SK-N-SH (cell line): ENCODE measurements around the gene ENTR1. TPM values are rescaled to one million over a fixed set of nuclear protein-coding genes. Genes with fewer than 3 reads are reported as not detected.

Source experiments
- CTCF ChIA-PET: fragments of 300-600, 350-600 bp; formaldehyde crosslinking; extraction: SDS; loops from one replicate; lab custom pipeline; 2021; lab: Yijun Ruan, JAX
- POLR2A ChIA-PET: fragments of 350-600 bp; sonication (Branson Sonifier 250); formaldehyde crosslinking; extraction: SDS; loops from one replicate; lab custom pipeline; 2020; ENCODE audit warnings: antibody characterized with exemption, inconsistent platforms; lab: Yijun Ruan, JAX
- DNase-seq: peaks from one replicate; pipeline ENCODE4 v3.0.0; 2012
- H2AFZ ChIP-seq: fragments of 200-600 bp; sonication (generic); 2 replicates; pipeline ENCODE4 v1.8.1; 2016; ENCODE audit warnings: antibody characterized with exemption, mild to moderate bottlenecking, low read depth
- H3F3A ChIP-seq: fragments of 200-600 bp; sonication (generic); replicated peaks from 2 replicates; pipeline ENCODE3; 2016; ENCODE audit warnings: antibody characterized with exemption, mild to moderate bottlenecking; ENCODE audit not compliant: insufficient read depth
- H3K27ac ChIP-seq, 2 experiments: fragments of 200-500 bp in 1 of 2; fragments of 200-600 bp in 1 of 2; sonication (Bioruptor generic) in 1 of 2; sonication (generic), shearing (Covaris generic) in 1 of 2; 2 replicates each; pipeline versions ENCODE4 v1.5.1 to v1.6.1; 2014 to 2016; ENCODE audit warnings: low read depth in 2 of 2, inconsistent platforms in 1 of 2, low read length in 1 of 2, mild to moderate bottlenecking in 1 of 2, mixed read lengths in 1 of 2
- H3K27me3 ChIP-seq: fragments of 200-600 bp; sonication (generic), shearing (Covaris generic); 2 replicates; pipeline ENCODE4 v1.6.1; 2016; ENCODE audit warnings: mixed run types; ENCODE audit not compliant: insufficient read depth
- H3K36me3 ChIP-seq, 2 experiments: fragments of 200-500 bp in 1 of 2; fragments of 200-600 bp in 1 of 2; sonication (Bioruptor generic) in 1 of 2; sonication (generic) in 1 of 2; replicated peaks in 1 of 2; 2 replicates each; pipeline versions ENCODE3 to v1.5.1; 2014 to 2016; ENCODE audit warnings: low read length in 1 of 2, mild to moderate bottlenecking in 1 of 2; ENCODE audit not compliant: insufficient read depth in 2 of 2, control insufficient read depth in 1 of 2
- H3K4me1 ChIP-seq, 2 experiments: fragments of 200-500 bp in 1 of 2; fragments of 200-600 bp in 1 of 2; sonication (Bioruptor generic) in 1 of 2; sonication (generic), shearing (Covaris generic) in 1 of 2; 2 replicates each; pipeline versions ENCODE4 v1.5.1 to v1.6.1; 2014 to 2016; ENCODE audit warnings: low read depth in 1 of 2, low read length in 1 of 2, mixed run types in 1 of 2; ENCODE audit not compliant: insufficient read depth in 2 of 2, control insufficient read depth in 1 of 2
- H3K4me2 ChIP-seq: fragments of 200-600 bp; sonication (generic), shearing (Covaris generic); 2 replicates; pipeline ENCODE4 v1.6.1; 2017; ENCODE audit warnings: mixed run types
- H3K4me3 ChIP-seq, 2 experiments: fragments of 200-500 bp in 1 of 2; fragments of 200-600 bp in 1 of 2; sonication (Bioruptor generic) in 1 of 2; sonication (generic), shearing (Covaris generic) in 1 of 2; 2 replicates each; pipeline versions ENCODE4 v1.5.1 to v1.8.1; 2014 to 2016; ENCODE audit warnings: low read depth in 2 of 2, inconsistent platforms in 1 of 2, low read length in 1 of 2, mild to moderate bottlenecking in 1 of 2, mixed read lengths in 1 of 2, moderate library complexity in 1 of 2
- H3K79me2 ChIP-seq: fragments of 200-600 bp; sonication (generic); 2 replicates; pipeline ENCODE4 v1.8.1; 2017; ENCODE audit warnings: mild to moderate bottlenecking; ENCODE audit not compliant: insufficient read depth
- H3K9ac ChIP-seq: fragments of 200-600 bp; sonication (generic); 2 replicates; pipeline ENCODE4 v1.6.1; 2017; ENCODE audit warnings: mixed run types
- H3K9me2 ChIP-seq: fragments of 200-600 bp; sonication (generic); 2 replicates; pipeline ENCODE4 v1.6.1; 2017; ENCODE audit warnings: mixed run types
- H3K9me3 ChIP-seq: fragments of 200-600 bp; sonication (generic); 2 replicates; pipeline ENCODE4 v1.6.1; 2017; ENCODE audit warnings: mixed run types, mild to moderate bottlenecking, moderate library complexity
- H4K20me1 ChIP-seq: fragments of 200-600 bp; sonication (generic); 2 replicates; pipeline ENCODE4 v1.6.1; 2017; ENCODE audit warnings: mild to moderate bottlenecking, mixed run types; ENCODE audit not compliant: insufficient read depth
- ELF1 ChIP-seq: IDR thresholded peaks from 2 replicates; pipeline ENCODE4 v1.4.0; 2012
- EP300 ChIP-seq, 2 experiments: IDR thresholded peaks; 2 replicates each; pipeline versions ENCODE4 v1.4.0 to v1.6.1; 2012; ENCODE audit warnings: borderline replicate concordance in 1 of 2, low read depth in 1 of 2, low read length in 1 of 2
- MXI1 ChIP-seq: IDR thresholded peaks from 2 replicates; pipeline ENCODE4 v1.6.1; 2012; ENCODE audit warnings: mild to moderate bottlenecking, low read depth, low read length, improper control_type of control experiment
- NRF1 ChIP-seq: IDR thresholded peaks from 2 replicates; pipeline ENCODE4 v1.6.1; 2012; ENCODE audit warnings: low read depth, mild to moderate bottlenecking, low read length
- RFX5 ChIP-seq: IDR thresholded peaks from 2 replicates; pipeline ENCODE4 v1.6.1; 2012; ENCODE audit warnings: mild to moderate bottlenecking, improper control_type of control experiment, low read length
- RXRA ChIP-seq: IDR thresholded peaks from 2 replicates; pipeline ENCODE4 v1.4.0; 2012; ENCODE audit warnings: low read depth, mild to moderate bottlenecking, borderline replicate concordance
- SIN3A ChIP-seq: IDR thresholded peaks from 2 replicates; pipeline ENCODE4 v1.6.1; 2012; ENCODE audit warnings: low read depth, mild to moderate bottlenecking, low read length, moderate library complexity, borderline replicate concordance
- SMC3 ChIP-seq: IDR thresholded peaks from 2 replicates; pipeline ENCODE4 v1.6.1; 2012; ENCODE audit warnings: low read depth, low read length, improper control_type of control experiment
- TEAD4 ChIP-seq: IDR thresholded peaks from 2 replicates; pipeline ENCODE4 v1.4.0; 2012; ENCODE audit warnings: mild to moderate bottlenecking, borderline replicate concordance; ENCODE audit not compliant: insufficient read depth
- YY1 ChIP-seq: IDR thresholded peaks from 2 replicates; pipeline ENCODE4 v1.4.0; 2012; ENCODE audit warnings: low read depth, mild to moderate bottlenecking
- WGBS: methylation state at CpG from one replicate; pipeline ENCODE4 v1.1.6; 2017; ENCODE audit warnings: low lambda C conversion rate; 5-methylcytosine and 5-hydroxymethylcytosine counted together
- polyA plus RNA-seq, 3 experiments: library from polyadenylated mRNA; depleted of rRNA; stranded (reverse); fragments of >200 nt; gene quantifications; 2 replicates each; pipeline ENCODE4 v1.2.3, GENCODE V29; 2012
- TF ChIP-seq, protein P1 (sequence below): IDR thresholded peaks from 2 replicates; pipeline ENCODE4 v1.4.0; 2012; ENCODE audit warnings: low read depth, borderline replicate concordance
- TF ChIP-seq, protein P2 (sequence below): IDR thresholded peaks from 2 replicates; pipeline ENCODE4; 2012
- TF ChIP-seq, protein P3 (sequence below): IDR thresholded peaks from 2 replicates; pipeline ENCODE4 v1.6.1; 2012; ENCODE audit warnings: mild to moderate bottlenecking, low read depth, low read length, moderate library complexity

ENTR1 gene
- polyA plus RNA-seq, 1 of the 3 experiments (the other 2 are of a cell fraction): 71.3 TPM

DNA sequence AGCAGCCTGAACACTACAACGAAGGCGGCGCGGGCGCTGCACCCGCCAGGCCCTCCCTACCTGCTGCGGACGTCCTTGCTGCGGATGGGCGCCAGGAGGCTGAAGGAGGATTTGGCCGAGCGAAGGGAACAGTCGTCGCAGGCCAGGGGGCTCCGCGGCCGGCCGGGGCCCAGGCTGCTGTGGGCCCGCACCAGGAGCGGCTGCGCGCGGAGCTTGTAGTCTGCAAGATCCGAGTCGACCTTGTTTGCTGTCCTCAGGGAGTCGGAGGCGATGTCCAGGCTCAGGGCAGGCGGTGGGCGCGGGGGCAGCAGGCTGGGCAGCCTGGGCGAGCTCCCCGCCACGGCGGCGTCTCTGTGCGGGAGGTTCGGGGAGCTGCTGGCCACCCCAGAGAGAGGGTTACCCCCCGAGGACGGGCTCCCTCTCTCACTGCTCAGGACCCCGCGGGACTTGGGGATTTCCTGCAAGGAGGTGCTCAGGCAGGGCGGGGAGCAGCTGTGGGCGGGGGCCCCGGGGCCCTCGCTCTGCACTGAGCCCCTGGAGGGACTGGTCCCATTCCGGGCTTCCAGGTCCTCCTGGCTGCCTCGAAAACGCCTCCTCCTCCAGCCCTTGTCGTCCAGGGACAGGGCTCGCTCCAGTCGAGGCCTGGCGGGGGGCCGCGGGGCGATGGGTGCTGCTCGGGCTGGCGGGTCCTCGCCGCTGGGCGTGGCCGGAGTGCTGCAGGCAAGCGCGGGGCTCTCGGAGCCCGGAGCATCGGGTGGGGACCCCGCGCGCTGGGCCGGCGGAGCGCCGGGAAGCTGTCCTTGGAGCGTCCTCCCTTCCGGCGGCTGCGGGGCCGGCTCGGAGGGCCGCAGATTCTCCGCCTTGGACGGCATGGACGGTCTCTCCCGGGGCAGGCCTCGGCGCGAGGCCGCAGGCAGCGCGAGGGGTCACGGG lies 28.4 kb upstream of the ENTR1 start:
- POLR2A ChIA-PET: interaction anchor here (0.7 kb wide), 1 partner anchor 206 kb away, joined by 4 read pairs; no protein-coding TSS in a partner anchor
- peak overlapping the region; percentile 85 for H3K9ac ChIP-seq

More for the DNA sequence above, 28.4 kb upstream of the ENTR1 start:
- peaks cover 27% of the 10 kb centered on the region for H3F3A ChIP-seq
- H3K79me2 ChIP-seq: peaks cover 56% of the 10 kb centered on the region
- DNase-seq: peak; percentile 82
- H4K20me1 ChIP-seq: peaks cover 68% of the 10 kb centered on the region
- H3K27ac ChIP-seq: peak overlapping the region; percentile 47 to 68; a peak in 3 of 4 replicates
- H3K4me2 ChIP-seq: peak overlapping the region; percentile 95
- H3K9me2 ChIP-seq: no peaks in the 10 kb centered on the region
- CTCF ChIA-PET: interaction anchor here (0.8 to 1.9 kb wide), 5 partner anchors 9 to 505 kb away, joined by 3 to 7 read pairs (median 4); no protein-coding TSS in a partner anchor
- no peaks in the 10 kb centered on the region for H3K27me3 ChIP-seq
- peaks cover 6 to 39% of the 10 kb centered on the region in 2 experiments for H3K36me3 ChIP-seq
- peak overlapping the region; percentile 81 to 83 for H3K4me3 ChIP-seq
- peaks cover 0 to 21% of the 10 kb centered on the region in 2 experiments; a peak in 1 of 4 replicates for H3K4me1 ChIP-seq
- 0% methylated on average over 9 of the region's 91 CpGs for WGBS
- no peaks in the 10 kb centered on the region for H3K9me3 ChIP-seq
- TF ChIP-seq, protein P1, sequence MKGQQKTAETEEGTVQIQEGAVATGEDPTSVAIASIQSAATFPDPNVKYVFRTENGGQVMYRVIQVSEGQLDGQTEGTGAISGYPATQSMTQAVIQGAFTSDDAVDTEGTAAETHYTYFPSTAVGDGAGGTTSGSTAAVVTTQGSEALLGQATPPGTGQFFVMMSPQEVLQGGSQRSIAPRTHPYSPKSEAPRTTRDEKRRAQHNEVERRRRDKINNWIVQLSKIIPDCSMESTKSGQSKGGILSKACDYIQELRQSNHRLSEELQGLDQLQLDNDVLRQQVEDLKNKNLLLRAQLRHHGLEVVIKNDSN: no peak
- TF ChIP-seq, protein P2, sequence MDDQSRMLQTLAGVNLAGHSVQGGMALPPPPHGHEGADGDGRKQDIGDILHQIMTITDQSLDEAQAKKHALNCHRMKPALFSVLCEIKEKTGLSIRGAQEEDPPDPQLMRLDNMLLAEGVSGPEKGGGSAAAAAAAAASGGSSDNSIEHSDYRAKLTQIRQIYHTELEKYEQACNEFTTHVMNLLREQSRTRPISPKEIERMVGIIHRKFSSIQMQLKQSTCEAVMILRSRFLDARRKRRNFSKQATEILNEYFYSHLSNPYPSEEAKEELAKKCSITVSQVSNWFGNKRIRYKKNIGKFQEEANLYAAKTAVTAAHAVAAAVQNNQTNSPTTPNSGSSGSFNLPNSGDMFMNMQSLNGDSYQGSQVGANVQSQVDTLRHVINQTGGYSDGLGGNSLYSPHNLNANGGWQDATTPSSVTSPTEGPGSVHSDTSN: no peak
- TF ChIP-seq YY1: no peak
- TF ChIP-seq SMC3: no peak
- TF ChIP-seq ELF1: no peak
- TF ChIP-seq TEAD4: no peak
- TF ChIP-seq SIN3A: no peak
- TF ChIP-seq, protein P3, sequence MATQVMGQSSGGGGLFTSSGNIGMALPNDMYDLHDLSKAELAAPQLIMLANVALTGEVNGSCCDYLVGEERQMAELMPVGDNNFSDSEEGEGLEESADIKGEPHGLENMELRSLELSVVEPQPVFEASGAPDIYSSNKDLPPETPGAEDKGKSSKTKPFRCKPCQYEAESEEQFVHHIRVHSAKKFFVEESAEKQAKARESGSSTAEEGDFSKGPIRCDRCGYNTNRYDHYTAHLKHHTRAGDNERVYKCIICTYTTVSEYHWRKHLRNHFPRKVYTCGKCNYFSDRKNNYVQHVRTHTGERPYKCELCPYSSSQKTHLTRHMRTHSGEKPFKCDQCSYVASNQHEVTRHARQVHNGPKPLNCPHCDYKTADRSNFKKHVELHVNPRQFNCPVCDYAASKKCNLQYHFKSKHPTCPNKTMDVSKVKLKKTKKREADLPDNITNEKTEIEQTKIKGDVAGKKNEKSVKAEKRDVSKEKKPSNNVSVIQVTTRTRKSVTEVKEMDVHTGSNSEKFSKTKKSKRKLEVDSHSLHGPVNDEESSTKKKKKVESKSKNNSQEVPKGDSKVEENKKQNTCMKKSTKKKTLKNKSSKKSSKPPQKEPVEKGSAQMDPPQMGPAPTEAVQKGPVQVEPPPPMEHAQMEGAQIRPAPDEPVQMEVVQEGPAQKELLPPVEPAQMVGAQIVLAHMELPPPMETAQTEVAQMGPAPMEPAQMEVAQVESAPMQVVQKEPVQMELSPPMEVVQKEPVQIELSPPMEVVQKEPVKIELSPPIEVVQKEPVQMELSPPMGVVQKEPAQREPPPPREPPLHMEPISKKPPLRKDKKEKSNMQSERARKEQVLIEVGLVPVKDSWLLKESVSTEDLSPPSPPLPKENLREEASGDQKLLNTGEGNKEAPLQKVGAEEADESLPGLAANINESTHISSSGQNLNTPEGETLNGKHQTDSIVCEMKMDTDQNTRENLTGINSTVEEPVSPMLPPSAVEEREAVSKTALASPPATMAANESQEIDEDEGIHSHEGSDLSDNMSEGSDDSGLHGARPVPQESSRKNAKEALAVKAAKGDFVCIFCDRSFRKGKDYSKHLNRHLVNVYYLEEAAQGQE: no peak
- no peak for TF ChIP-seq MXI1
- TF ChIP-seq RFX5: no peak
- TF ChIP-seq RXRA: no peak
- TF ChIP-seq EP300 (IDR thresholded peaks at IDR 0.05; ENCODE audit: borderline replicate concordance in 1 of 2, low read depth in 1 of 2, low read length in 1 of 2): no peak
- no peak for TF ChIP-seq NRF1
- 0 out of 2 replicates have a peak overlapping the region, but pooled peaks have one; percentile 35 for H2AFZ ChIP-seq
